IPS DF 4.7 (cell line): ENCODE measurements around the gene PLXNA4.
A peak's percentile ranks its signal among the peaks of the same experiment; 100 is the strongest.

Source experiments
- DNase-seq: peaks from one replicate; pipeline ENCODE4 v3.0.0-alpha.2; 2013; ENCODE audit warnings: low spot score; ENCODE audit errors: extremely low read depth

The PLXNA4 gene

DNA sequence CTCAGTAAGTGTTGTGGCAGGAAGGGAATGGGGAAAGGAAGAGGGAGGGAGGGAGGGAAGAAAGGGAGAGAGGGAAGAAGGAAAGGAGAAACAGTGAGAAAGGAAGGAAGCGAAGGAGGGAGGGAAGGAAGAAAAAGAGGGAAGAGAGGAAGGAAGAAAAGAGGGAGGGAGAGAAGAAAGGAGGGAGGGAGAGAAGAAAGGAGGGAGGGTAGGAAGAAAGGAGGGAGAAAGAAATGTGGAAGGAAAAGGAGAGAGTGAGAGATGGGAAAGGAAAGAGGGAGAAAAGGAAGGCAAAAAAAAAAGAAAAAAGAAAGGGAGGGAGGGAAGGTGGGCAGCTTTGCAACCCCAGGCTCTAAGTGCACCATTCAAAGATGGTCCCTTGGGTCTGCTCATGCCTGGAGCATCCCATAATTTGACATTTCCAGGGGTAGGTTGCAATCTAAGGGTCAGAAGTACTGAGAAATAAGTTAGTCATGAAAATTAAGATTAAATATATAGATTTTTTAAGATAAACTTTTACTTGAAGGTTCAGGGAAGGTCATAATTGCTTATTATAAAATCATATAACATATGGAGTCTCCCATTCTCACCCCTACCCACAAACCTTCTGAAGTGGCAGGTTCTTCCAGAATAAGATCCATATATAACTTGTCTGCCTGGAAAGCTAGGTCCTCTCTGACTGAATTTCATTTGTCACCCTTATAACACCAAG lies 249.2 kb downstream of the PLXNA4 start:
- DNase-seq: no peak

DNA sequence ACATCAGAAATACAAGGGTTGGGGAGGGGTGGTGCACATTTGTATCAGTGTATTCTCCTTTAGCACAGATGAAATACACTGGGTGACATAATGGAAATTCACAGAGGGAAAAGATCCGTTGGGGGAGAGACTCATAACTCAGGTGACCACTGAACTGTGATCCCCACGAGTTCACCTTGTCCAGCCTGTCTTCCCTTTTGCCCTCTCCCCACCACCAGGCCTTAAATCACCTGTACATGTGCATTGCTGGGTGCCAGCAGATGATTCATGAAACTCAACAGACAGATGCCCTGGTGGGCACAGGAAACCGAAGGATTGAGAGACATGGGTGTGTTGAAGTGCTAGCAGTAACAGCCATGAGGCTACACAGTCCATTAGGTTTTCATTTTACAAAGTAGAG lies 253.3 kb downstream of the PLXNA4 start:
- DNase-seq: no peak

DNA sequence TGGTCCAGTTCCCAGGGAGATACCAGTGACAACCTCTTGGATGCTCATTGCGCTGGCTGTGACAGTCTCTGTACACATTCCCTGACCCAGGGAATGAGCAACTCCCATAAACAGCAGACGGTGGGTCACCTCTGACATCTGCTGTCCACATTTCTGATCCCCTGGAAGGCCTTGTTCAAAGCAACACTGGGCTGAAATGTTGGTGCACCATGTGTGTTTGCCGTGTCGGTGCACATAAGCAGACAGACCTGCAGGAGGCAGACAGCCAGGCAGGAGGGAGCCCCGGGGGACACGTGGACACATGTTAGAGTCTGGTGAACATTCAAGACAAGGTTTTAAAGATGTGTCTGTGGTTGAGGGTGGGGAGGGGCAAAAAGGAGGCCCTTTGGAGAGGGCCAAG lies 254.9 kb downstream of the PLXNA4 start:
- no peak for DNase-seq

DNA sequence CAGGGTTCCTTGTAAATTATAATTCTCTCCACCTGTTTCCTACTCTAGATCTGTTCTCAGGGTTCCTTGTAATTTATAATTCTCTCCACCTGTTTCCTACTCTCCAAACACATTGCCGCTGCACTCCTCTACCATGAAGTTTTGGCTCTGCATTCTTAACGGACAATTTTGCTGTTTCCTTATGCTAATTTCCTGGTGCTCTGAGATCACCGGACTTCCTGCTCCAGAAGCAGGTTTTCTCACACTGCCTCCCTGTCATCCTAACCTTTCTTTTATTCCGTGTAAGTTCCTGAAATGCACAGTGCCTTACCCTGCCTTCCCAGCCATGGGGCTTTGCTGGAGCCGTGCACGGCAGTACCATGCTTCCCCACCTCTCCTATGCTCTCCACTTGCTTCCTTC lies 256.8 kb downstream of the PLXNA4 start:
- no peak for DNase-seq

DNA sequence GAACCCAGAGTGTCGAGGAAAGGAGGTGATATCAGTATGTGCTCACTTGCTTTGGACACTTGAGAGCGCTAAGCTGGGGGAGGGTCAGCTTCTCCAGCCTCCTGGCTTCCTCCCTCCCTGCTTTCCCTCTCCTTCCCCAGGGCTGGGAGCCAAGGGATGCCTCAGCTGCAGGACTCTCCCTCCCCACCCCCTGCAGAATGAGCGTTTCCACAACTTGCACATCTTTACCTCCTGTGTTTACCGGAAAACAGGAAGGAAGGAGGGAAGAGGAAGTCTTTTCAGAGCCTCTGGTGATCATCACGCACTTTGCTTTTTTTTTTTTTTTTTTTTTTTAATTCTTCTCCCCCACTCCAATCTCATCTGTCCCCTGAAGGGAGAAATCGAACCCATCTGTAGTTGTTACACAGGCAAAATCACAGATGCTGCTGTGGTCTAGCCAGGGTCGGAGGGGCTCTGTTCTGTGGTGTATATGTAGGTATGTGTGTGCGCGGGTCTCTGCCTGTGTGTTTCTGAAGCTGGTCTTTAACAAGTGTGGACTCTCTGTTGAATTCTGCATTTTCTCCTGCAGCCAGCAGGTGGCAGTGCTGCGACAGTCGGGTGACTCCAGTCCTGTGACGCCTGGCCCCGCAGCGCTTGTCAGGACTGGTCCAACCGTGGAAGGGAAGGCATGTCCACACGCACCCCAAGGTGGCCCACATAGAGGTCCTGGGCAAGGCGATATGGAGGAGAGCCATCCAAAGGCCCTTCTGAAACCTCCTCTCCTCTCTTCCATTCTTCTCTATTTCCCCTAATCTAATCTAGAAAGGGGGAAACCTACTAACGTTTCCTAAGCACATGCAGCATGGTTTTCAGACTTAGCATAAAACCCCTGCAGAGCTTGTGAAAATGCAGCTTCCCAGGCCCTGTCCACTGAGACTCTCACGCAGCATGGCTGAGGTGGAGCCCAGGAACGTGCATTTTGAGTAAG lies 257.6 kb downstream of the PLXNA4 start:
- peak; percentile 82 for DNase-seq

DNA sequence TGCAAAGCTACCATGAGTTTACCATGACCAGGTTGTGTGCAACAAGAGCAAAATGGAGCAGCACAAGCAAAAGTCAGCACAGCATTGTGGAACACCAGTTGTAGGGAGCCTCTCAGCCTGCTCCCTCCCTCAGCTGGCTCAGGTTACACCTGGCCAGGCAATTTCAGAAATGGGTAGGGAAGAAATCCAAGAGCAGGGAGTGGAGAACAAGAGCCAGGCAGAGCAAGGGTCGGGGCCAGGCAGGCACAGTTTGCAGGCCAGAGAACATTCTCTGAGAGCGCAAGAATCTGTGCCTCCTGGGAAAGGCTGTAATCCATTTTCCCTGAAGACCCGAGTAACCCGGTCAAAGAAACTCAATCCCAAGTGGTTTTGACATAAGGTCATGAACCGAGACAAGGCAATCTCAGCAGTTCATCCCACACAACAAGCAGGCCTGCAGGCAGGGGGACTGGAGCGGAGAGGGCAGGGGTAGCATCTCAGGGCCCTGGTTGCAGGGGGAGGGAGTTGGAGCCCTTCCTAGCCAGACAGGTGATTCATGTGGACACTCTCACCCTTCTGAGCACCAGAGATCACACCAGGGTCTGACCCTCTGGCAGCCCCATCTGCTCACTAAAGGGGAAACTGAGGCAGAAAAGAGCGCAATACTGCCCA lies 258.4 kb downstream of the PLXNA4 start:
- no peak for DNase-seq

DNA sequence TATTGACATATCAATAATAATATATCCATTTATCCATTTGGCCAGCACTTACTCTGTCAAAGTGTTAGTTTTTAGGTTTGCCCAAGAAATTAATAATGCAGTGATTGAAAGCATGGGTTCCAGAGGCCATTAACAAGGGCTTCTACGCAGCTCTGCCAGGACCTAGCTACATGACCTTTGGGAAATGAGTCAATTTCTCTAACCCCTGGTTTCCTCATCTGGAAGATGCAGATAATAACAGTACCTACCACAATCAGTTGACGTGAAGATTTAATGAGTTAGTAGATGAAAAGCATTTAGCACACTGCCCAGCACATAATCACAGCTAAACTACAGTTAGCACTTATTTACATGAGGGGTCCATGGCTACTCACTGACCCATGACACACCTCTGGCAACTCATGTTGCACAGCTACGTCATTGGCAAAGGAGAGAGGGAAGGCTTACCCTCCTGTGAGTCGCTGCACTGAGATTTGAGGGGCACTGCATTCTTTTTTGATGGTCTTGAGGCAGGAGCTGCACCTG lies 263.7 kb downstream of the PLXNA4 start:
- no peak for DNase-seq

DNA sequence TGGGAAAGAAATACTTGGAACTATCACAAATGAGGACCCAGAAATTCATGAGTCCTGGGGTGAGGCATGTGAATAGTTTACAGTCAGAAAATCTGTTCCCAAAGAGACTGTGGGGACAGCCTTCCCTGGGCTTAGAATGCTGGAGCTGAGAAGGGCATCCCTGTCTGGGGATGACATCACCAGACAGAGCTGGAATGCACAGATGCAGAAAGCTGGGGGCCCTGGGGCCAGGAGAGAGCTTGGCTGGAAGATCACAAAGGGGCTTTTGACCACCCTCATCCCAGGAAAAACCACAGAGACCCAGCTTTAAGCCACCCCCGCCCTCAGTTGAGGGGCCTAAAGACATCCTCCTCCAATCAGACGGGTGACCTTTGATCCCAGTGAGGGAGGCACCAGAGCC lies 264.5 kb downstream of the PLXNA4 start:
- DNase-seq: no peak

DNA sequence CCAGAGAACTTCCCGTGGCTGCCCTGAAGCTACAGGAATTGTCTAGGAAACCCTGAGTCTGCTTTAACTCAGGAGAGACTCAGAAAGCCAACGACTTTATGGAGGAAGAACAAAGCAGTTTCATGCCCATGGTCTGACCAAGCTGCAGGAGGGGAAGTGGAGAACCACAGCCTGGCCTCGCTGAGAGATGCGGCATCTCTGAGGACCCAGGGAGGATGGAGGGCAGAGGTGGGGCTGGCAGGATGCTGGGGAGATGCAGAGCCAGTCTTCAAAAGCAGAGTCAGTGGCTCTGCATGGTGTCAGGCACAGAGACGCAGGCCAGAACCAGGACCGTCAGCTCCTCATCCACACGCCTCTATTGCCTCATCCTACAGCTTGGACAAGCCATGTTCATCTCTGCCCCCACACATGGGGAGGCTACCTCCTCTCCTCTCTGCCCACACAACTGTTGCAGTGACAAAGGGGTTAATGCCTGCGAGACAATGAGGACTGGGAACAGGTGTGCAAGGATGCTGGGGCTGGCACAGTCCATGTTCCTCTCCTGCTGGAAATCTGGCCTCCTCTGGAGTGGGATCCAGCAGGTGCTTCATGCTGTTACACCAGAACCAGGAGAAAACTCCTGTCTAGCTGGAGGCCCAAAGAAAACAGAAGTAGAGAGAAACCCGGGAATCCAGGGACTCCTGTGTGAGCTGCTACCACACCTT lies 267.0 kb downstream of the PLXNA4 start:
- DNase-seq: no peak

DNA sequence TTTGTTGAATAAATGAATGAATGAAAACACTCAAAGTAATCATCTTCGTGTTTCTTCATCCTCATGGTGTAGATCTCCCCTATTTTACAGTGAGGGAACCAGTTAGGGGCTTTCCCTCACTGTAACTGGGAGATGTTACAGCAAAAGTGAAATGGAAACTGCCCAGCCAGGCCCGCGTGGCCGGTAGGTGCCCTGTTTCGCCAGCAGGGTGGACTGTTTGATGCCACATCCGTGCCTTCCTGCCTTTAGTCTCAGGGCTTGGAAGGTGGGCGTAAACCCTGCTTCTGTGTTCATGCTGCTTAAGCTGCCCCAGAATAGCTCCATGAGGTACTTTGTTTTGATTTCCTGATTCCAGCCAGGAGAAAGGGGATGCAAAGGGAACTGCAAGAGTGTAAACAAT lies 268.8 kb downstream of the PLXNA4 start:
- no peak for DNase-seq

DNA sequence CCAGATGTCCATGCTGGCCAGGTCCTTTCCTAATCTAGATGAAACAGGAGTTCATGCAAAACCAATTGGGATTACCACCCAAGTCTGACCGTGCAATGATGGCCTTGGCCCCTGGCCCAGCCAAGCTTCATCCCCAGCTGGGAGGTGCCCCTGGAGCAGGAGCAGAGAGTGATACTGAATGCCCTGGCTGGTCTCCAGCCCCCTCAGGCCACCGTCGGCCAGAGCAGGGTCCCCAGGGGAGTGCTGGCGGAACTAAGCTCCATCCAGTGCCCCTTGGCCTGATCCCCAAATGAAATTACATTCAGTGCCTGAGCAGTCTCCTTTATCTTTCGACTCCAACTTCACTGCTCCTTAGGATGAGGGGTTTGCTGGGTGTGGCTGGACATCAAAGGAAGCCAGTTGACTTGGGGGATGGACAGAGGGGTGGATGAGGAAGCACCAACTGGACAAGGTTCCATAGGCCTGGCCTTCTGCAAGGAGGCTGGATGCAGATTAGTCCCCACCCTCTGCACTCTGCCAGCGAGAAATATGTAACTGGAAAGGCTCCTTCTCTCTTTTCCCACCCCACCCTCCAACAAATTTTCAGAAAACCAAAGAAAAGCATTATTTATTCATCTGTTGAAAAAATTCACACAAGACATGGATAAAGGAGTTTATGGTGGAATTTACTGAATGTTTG lies 275.5 kb downstream of the PLXNA4 start:
- no peak for DNase-seq

DNA sequence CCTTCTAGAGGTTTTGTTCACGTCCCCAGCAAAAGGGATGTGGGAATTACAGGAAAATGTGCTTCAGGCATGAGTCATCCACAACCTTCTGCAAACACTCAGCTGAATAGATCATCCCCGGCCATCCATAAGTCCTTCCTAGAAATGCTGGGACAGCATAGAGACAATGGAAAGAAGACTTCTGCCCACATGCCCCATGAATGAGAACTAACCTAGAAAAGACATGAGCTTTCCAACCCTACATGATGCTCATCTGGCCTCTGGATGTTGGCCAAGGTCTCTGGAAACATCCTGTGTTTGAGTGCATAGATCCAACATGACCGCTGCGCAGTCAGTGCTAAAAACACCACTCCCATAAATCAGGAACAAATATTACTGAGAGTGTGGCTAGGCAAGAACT lies 277.5 kb downstream of the PLXNA4 start:
- no peak for DNase-seq

DNA sequence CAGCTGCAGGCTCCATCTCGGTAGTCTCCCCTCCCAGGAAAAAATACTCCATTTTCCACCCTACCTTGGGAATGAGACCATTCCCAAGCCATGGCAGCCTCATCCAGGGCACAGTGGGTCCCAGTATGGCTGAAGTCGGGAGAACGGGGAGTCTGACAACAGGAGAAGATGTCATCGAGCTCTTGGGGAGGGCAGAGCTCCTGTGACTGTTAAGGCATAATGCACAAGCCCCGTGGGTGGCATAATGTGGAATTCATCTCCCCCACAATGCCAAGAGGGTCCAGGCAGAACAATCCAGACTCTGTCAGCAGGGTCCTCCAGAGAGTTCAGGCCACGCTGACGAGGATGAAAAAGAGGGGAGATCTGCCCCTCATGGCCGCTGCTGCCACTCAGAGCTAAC lies 279.4 kb downstream of the PLXNA4 start:
- no peak for DNase-seq

DNA sequence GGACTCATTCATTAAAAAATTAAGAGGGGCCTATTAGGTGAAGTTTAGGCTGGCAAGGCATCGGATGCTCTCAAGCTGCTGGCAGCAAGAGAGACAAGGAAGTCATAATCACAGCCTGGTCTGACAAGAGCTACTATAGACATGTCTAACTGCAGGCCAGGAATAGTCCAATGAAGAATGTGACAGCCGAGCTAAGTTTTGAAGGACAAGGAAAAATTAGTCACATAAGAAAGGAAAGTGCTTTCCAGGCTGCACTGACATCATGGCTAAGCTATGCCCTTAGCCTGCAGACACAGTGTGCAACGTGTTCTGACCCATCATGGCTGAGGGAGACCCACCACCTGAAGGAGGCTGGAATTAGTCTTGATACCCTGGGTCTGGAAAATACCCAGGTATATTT lies 281.1 kb downstream of the PLXNA4 start:
- DNase-seq: no peak

DNA sequence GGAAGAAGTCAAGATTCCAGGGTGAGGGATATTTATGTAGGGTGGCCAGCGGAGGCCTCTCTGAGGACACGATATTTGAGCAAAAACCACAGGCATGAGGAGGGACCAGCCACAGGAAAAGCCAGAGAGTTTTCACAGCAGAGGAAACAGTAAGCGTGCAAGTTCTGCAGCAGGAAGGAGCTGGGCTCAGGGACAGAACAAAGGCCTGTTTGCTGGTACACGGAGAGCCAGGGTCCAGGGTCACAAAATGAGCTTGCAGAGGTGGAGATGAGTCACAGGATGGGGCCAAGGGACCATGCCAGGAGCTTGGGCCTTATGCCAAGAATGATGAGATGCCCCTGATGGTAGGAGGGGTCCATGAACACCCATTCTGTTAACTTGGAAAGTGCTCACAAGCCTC lies 283.5 kb downstream of the PLXNA4 start:
- DNase-seq: no peak

DNA sequence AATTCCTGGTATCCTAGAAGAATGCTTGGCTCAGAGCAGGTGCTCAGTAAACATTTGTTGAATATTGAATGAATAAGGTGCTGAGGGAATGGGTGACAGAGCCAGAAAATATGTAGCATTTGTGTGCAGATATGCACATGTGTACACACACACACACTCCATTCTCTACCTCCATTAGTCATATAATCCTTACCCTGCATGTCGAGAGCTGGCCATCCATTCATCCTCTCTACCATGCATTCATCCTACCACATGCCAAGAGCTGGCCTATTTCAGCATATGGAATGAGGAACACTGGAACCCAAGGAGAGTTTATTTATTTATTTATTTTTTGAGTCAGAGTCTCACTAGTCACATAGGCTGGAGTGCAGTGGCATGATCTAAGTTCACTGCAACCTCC lies 284.8 kb downstream of the PLXNA4 start:
- no peak for DNase-seq

DNA sequence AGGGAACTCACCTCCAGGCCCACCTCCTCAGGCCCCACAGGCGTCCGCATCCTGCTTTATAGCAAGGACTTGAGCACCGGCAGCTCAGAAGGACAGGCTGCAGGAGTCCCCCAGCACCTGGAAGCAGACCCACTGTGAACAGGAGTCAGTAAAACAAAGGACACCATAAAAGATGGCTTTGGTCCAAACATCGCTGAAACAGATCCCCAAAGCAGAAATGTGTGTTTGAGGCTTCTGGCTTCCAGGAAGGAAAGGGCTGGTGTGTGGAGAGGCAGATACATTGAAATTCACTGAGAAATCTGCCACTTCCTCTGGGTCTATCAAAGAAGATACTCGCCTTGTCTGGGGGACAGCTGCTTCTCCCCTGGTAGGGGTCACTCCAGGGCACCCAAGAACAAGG lies 286.2 kb downstream of the PLXNA4 start:
- no peak for DNase-seq

DNA sequence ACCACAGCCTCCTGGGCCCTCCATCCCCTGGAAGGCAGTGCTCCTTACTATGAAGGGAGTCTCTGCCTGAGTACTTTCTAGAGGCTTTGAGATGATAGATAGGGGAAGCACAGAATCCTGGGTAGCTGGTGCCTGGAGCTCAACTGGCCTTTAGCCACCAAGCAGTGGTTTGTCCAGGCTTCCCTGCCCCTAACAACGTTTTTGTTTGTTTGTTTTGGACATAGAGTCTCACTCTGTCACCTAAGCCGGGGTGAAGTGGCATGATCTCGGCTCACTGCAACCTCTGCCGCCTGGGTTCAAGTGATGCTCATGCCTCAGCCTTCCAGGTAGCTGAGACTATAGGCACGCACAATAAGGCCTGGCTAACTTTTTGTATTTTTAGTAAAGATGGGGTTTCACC lies 289.4 kb downstream of the PLXNA4 start:
- no peak for DNase-seq

DNA sequence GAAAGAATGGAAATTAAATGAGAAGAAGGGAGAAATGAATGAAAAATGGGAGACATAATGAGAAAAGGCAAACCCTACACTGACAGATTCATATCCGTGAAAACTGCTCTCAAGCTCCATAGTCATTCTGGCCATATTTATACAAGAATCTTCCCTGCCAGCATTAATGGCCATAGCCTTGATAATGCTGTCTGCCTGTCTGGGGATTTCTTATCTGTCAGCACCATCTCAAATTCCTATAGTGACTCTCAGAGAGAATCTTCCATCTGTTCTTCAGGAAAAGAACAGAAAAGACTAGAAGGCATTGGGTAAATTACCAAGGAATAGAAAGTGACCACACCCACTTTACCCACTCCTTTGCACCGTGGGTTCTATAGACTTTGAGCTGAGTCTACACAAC lies 295.9 kb downstream of the PLXNA4 start:
- no peak for DNase-seq

DNA sequence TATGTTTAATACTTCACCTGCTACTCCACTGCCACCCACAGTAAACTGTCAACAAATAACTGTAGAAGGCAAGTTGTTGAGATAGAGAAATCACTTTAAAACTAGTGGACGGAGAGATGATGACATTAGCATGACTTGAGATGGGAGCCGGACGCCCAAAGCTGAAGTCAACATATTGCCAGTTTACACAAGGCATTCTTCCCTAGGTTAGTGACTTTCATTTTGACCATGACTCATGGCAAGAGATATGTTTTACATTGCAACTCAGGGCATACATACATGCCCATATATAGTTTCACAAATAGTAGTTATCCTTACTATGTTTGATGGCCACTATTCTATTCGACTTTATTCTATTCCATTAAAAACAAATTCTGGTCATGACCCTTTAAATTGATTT lies 296.6 kb downstream of the PLXNA4 start:
- DNase-seq: no peak
